K562 (cell line): Measurements from ENCODE around the gene PGK2.

Experiments used
- BRD9 ChIP-seq: fragments of 450-650 bp; IDR thresholded peaks from 2 replicates; pipeline ENCODE4 v1.6.1; 2018; ENCODE audit warnings: low read depth; ENCODE audit not compliant: partially characterized antibody
- MAX ChIP-seq: sonication (generic); formaldehyde crosslinking; IDR thresholded peaks from 2 replicates; pipeline ENCODE4 v1.9.0; 2022; ENCODE audit warnings: mild to moderate bottlenecking, missing genetic modification reagents
- POLR2AphosphoS5 ChIP-seq: IDR thresholded peaks from 2 replicates; pipeline ENCODE4 v1.6.1; 2011; ENCODE audit warnings: mild to moderate bottlenecking, low read depth, low read length, moderate library complexity; ENCODE audit not compliant: control insufficient read depth, insufficient read depth
- ZNF146 ChIP-seq: IDR thresholded peaks from one replicate; pipeline ENCODE4 v1.6.1; 2018; ENCODE audit warnings: missing compliant biosample characterization; ENCODE audit not compliant: unreplicated experiment

GRCh38 chr6:49764571-49765236 lies 22.4 kb downstream of the PGK2 start:
- TF ChIP-seq POLR2AphosphoS5 (no peak), MAX (no peak), BRD9 (no peak), ZNF146 (CRISPR knock-in tag) (no peak)
